ENCODE measurements around the gene TEN1. TPM values are rescaled to one million over a fixed set of nuclear protein-coding genes. Genes with fewer than 3 reads are reported as not detected.
"Not testable (repeated sequence)": the region's sequence is repeated elsewhere in the genome, so short reads cannot be mapped to it uniquely, and the experiment has no call there.

The TEN1 gene
- total RNA-seq, 2 donors from 2014 or later, result 6.0 to 8.1 TPM

- Histone ChIP-seq H3K27me3 (replicated peaks; ENCODE audit: insufficient read depth) (no peaks in the 10 kb centered on the region), H3K27ac (no peak overlapping the region), H3K36me3 (peaks cover 62% of the 10 kb centered on the region), H3K4me1 (ENCODE audit: control insufficient read depth in 1 of 2, low read depth in 2 of 2) (no peaks in the 10 kb centered on the region), H3K9me3 (no peaks in the 10 kb centered on the region), H3K4me3 (no peak overlapping the region)
- TF ChIP-seq CTCF (IDR thresholded peaks at IDR 0.05), result no peak
- ATAC-seq (ENCODE audit: insufficient number of reproducible peaks, low FRiP score, low read depth), result no peak
- DNase-seq (ENCODE audit: low spot score), result no peak
These were observed 28.6 kb upstream of the TEN1 start for GRCh38 chr17:75950421-75950820.

GRCh38 chr17:75950855-75951554 is 28.0 kb upstream of the TEN1 start:
- Histone ChIP-seq H3K4me1 (ENCODE audit: control insufficient read depth in 1 of 2, low read depth in 2 of 2) (no peaks in the 10 kb centered on the region), H3K4me3 (no peak overlapping the region), H3K27me3 (replicated peaks; ENCODE audit: insufficient read depth) (no peaks in the 10 kb centered on the region), H3K9me3 (no peaks in the 10 kb centered on the region), H3K27ac (no peak overlapping the region), H3K36me3 (peaks cover 62% of the 10 kb centered on the region)
- no peak for DNase-seq (ENCODE audit: low spot score)
- no peak for ATAC-seq (ENCODE audit: insufficient number of reproducible peaks, low FRiP score, low read depth)
- TF ChIP-seq CTCF (IDR thresholded peaks at IDR 0.05), result no peak

GRCh38 chr17:75959051-75959838 is 19.8 kb upstream of the TEN1 start:
- no peak overlapping the region for H3K27ac ChIP-seq

GRCh38 chr17:75959839-75960511 is 19.1 kb upstream of the TEN1 start:
- no peak overlapping the region for H3K4me3 ChIP-seq
- H3K27me3 ChIP-seq (replicated peaks; ENCODE audit: insufficient read depth), result no peaks in the 10 kb centered on the region
- no peaks in the 10 kb centered on the region for H3K4me1 ChIP-seq (ENCODE audit: control insufficient read depth in 1 of 2, low read depth in 2 of 2)
- H3K9me3 ChIP-seq, result no peaks in the 10 kb centered on the region
- TF ChIP-seq CTCF (IDR thresholded peaks at IDR 0.05), result no peak
- ATAC-seq (ENCODE audit: insufficient number of reproducible peaks, low FRiP score, low read depth) (no peak), DNase-seq (ENCODE audit: low spot score) (no peak)
- peaks cover 15% of the 10 kb centered on the region for H3K36me3 ChIP-seq
- no peak overlapping the region for H3K27ac ChIP-seq

More at GRCh38 chr17:75959051-75959838, 19.8 kb upstream of the TEN1 start:
- no peak for TF ChIP-seq CTCF (IDR thresholded peaks at IDR 0.05)
- no peak overlapping the region for H3K4me3 ChIP-seq
- no peaks in the 10 kb centered on the region for H3K27me3 ChIP-seq (replicated peaks; ENCODE audit: insufficient read depth)
- no peak for ATAC-seq (ENCODE audit: insufficient number of reproducible peaks, low FRiP score, low read depth)
- H3K4me1 ChIP-seq (ENCODE audit: control insufficient read depth in 1 of 2, low read depth in 2 of 2), result no peaks in the 10 kb centered on the region
- H3K9me3 ChIP-seq, result no peaks in the 10 kb centered on the region
- H3K36me3 ChIP-seq, result peaks cover 21% of the 10 kb centered on the region
- DNase-seq (ENCODE audit: low spot score), result no peak

- Histone ChIP-seq H3K27me3 (replicated peaks; ENCODE audit: insufficient read depth) (no peaks in the 10 kb centered on the region), H3K36me3 (peaks cover 7% of the 10 kb centered on the region), H3K9me3 (no peaks in the 10 kb centered on the region), H3K27ac (no peak overlapping the region), H3K4me3 (no peak overlapping the region), H3K4me1 (ENCODE audit: control insufficient read depth in 1 of 2, low read depth in 2 of 2) (no peaks in the 10 kb centered on the region)
- no peak for TF ChIP-seq CTCF (IDR thresholded peaks at IDR 0.05)
- ATAC-seq (ENCODE audit: insufficient number of reproducible peaks, low FRiP score, low read depth), result no peak
- DNase-seq (ENCODE audit: low spot score), result no peak
These were observed 13.6 kb upstream of the TEN1 start for GRCh38 chr17:75965468-75965867.

- not testable (repeated sequence) for H3K9me3 ChIP-seq; H3K4me3 ChIP-seq; ATAC-seq (ENCODE audit: insufficient number of reproducible peaks, low FRiP score, low read depth); H3K27me3 ChIP-seq (replicated peaks; ENCODE audit: insufficient read depth); H3K27ac ChIP-seq; DNase-seq (ENCODE audit: low spot score); H3K4me1 ChIP-seq (ENCODE audit: control insufficient read depth in 1 of 2, low read depth in 2 of 2)
- peaks cover 11% of the 10 kb centered on the region for H3K36me3 ChIP-seq
These were observed 10.0 kb upstream of the TEN1 start for GRCh38 chr17:75969044-75969443.

All from thoracic aorta (tissue), 2 donors.